HCT116 (cell line): ENCODE measurements around the gene PMF1. TPM values are rescaled to one million over a fixed set of nuclear protein-coding genes. Genes with fewer than 3 reads are reported as not detected.

Experiments
- ATAC-seq: fragments of 200-7000 bp; cut with Tn5 transposase; 2 replicates; pipeline ENCODE4 v1.9.1; 2020; ENCODE audit warnings: mild to moderate bottlenecking, moderate library complexity
- BruUV-seq: library from RNA; stranded (reverse); fragments of 400-500 nt; replicated peaks from 2 replicates; lab custom pipeline; 2021; lab: Mats Ljungman, UMichigan
- CTCF ChIA-PET: fragments of 300-600 bp; sonication (Branson Sonifier 250); formaldehyde crosslinking; loops from one replicate; lab custom pipeline; 2021; ENCODE audit warnings: antibody characterized with exemption; lab: Charles Lee
- POLR2A ChIA-PET: fragments of 300-600, 350-600 bp; sonication (Branson Sonifier 250); formaldehyde crosslinking; loops from one replicate; lab custom pipeline; 2021; ENCODE audit warnings: antibody characterized with exemption; lab: Charles Lee
- RAD21 ChIA-PET, 2 experiments: fragments of 300-600 bp; sonication (Branson Sonifier 250); formaldehyde crosslinking; loops; one replicate each; lab custom pipeline; 2023; ENCODE audit warnings: low total read pairs in 2 of 2; ENCODE audit not compliant: uncharacterized antibody in 2 of 2, unreplicated experiment in 2 of 2, low non-redundant PET in 1 of 2; lab: Charles Lee
- DNase-seq: peaks from one replicate; pipeline ENCODE4 v3.0.0-alpha.2; 2010; ENCODE audit warnings: low read depth, low spot score
- H2AFZ ChIP-seq: fragments of 200-600 bp; shearing (Covaris generic), sonication (generic); 2 replicates; pipeline ENCODE4 v1.6.1; 2017; ENCODE audit warnings: low read depth, mixed run types, mixed read lengths, antibody characterized with exemption, low read length; ENCODE audit not compliant: poor library complexity, severe bottlenecking
- H3K27ac ChIP-seq: 2 replicates; pipeline ENCODE4 v1.5.1; 2012; ENCODE audit warnings: low read depth, low read length
- H3K27me3 ChIP-seq: fragments of 200-600 bp; sonication (generic); 2 replicates; pipeline ENCODE4 v1.6.1; 2016; ENCODE audit warnings: mixed run types, low read length, mixed read lengths; ENCODE audit not compliant: insufficient read depth
- H3K36me3 ChIP-seq, 2 experiments: fragments of 200-500 bp in 1 of 2; fragments of 200-600 bp in 1 of 2; sonication (Bioruptor generic) in 1 of 2; sonication (generic) in 1 of 2; 2 replicates each; pipeline versions ENCODE4 v1.5.1 to v1.6.1; 2014 to 2016; ENCODE audit warnings: low read length in 2 of 2, inconsistent platforms in 1 of 2, mixed read lengths in 1 of 2, mixed run types in 1 of 2; ENCODE audit not compliant: insufficient read depth in 2 of 2, control insufficient read depth in 1 of 2
- H3K4me1 ChIP-seq, 2 experiments: fragments of 200-600 bp in 1 of 2; sonication (generic) in 1 of 2; 2 replicates each; pipeline versions ENCODE4 v1.5.1 to v1.6.1; 2012 to 2017; ENCODE audit warnings: low read length in 2 of 2, inconsistent platforms in 1 of 2, mild to moderate bottlenecking in 1 of 2, mixed read lengths in 1 of 2, mixed run types in 1 of 2, moderate library complexity in 1 of 2; ENCODE audit not compliant: insufficient read depth in 2 of 2, control insufficient read depth in 1 of 2
- H3K4me2 ChIP-seq: fragments of 200-600 bp; sonication (generic); 2 replicates; pipeline ENCODE4 v1.6.1; 2017; ENCODE audit warnings: mixed run types, low read length, mixed read lengths
- H3K4me3 ChIP-seq, 2 experiments: fragments of 200-600 bp in 1 of 2; sonication (generic) in 1 of 2; replicated peaks in 1 of 2; 2 replicates each; pipeline ENCODE4 v1.5.1; 2011 to 2016; ENCODE audit warnings: low read length in 2 of 2, control low read depth in 1 of 2, low read depth in 1 of 2, mild to moderate bottlenecking in 1 of 2, mixed read lengths in 1 of 2, mixed run types in 1 of 2
- H3K79me2 ChIP-seq: fragments of 200-600 bp; sonication (generic); 2 replicates; pipeline ENCODE4 v1.6.1; 2017; ENCODE audit warnings: mild to moderate bottlenecking, mixed run types, low read length, moderate library complexity, mixed read lengths; ENCODE audit not compliant: insufficient read depth
- H3K9ac ChIP-seq: fragments of 200-600 bp; sonication (generic); 2 replicates; pipeline ENCODE4 v1.6.1; 2016; ENCODE audit warnings: low read length, mixed read lengths
- H3K9me2 ChIP-seq: fragments of 200-600 bp; sonication (generic), shearing (Covaris generic); 2 replicates; pipeline ENCODE4 v1.6.1; 2017; ENCODE audit warnings: mixed run types, mild to moderate bottlenecking, moderate library complexity; ENCODE audit not compliant: insufficient read depth
- H3K9me3 ChIP-seq, 2 experiments: fragments of 200-500 bp in 1 of 2; fragments of 200-600 bp in 1 of 2; sonication (Bioruptor generic) in 1 of 2; sonication (generic) in 1 of 2; 2 replicates each; pipeline ENCODE4 v1.6.1; 2014 to 2017; ENCODE audit warnings: low read length in 2 of 2, mixed read lengths in 2 of 2, inconsistent platforms in 1 of 2, low read depth in 1 of 2, mild to moderate bottlenecking in 1 of 2, mixed run types in 1 of 2, moderate library complexity in 1 of 2; ENCODE audit not compliant: control insufficient read depth in 1 of 2, insufficient read depth in 1 of 2
- H4K20me1 ChIP-seq: fragments of 200-600 bp; sonication (generic), shearing (Covaris generic); 2 replicates; pipeline ENCODE4 v1.6.1; 2017; ENCODE audit warnings: mixed run types, mild to moderate bottlenecking, moderate library complexity; ENCODE audit not compliant: insufficient read depth
- CEBPB ChIP-seq: IDR thresholded peaks from 2 replicates; pipeline ENCODE4 v1.6.1; 2012; ENCODE audit warnings: low read depth
- EGR1 ChIP-seq: IDR thresholded peaks from 2 replicates; pipeline ENCODE4 v1.6.1; 2012; ENCODE audit warnings: low read depth
- ELF1 ChIP-seq: IDR thresholded peaks from 2 replicates; pipeline ENCODE4 v1.6.1; 2012; ENCODE audit warnings: low read depth, borderline replicate concordance
- MAX ChIP-seq: IDR thresholded peaks from 2 replicates; pipeline ENCODE4 v1.6.1; 2012
- POLR2AphosphoS5 ChIP-seq: IDR thresholded peaks from 2 replicates; pipeline ENCODE4 v1.6.1; 2011; ENCODE audit warnings: mild to moderate bottlenecking, low read depth, low read length, moderate library complexity
- SIN3A ChIP-seq: IDR thresholded peaks from 2 replicates; pipeline ENCODE4 v1.6.1; 2012; ENCODE audit warnings: low read depth
- SP1 ChIP-seq: IDR thresholded peaks from 2 replicates; pipeline ENCODE4 v1.6.1; 2012; ENCODE audit warnings: low read depth
- SRF ChIP-seq: IDR thresholded peaks from 2 replicates; pipeline ENCODE4 v1.6.1; 2012; ENCODE audit warnings: low read depth
- ZBTB33 ChIP-seq: IDR thresholded peaks from 2 replicates; pipeline ENCODE4 v1.6.1; 2011; ENCODE audit warnings: mild to moderate bottlenecking, low read length, moderate library complexity; ENCODE audit not compliant: insufficient replicate concordance; ENCODE audit errors: extremely low read depth
- intact Hi-C: fragments of 100-400 bp; cut with micrococcal nuclease; formaldehyde crosslinking; loops from 2 replicates; pipeline ENCODE4 v1.10.0; 2022
- total RNA-seq: library from RNA; stranded (reverse); gene quantifications from one replicate; pipeline ENCODE4 v1.2.1, GENCODE V29; 2021; ENCODE audit not compliant: unreplicated experiment

PMF1 gene
- total RNA-seq, 1 experiment from 2014 or later, result 52.6 TPM

GRCh38 chr1:156281693-156282478 is 69.1 kb downstream of the PMF1 start:
- Histone ChIP-seq H3K27ac (peak overlapping the region; percentile 90), H3K9me2 (no peaks in the 10 kb centered on the region), H3K36me3 (peaks cover 22 to 32% of the 10 kb centered on the region in 2 experiments), H3K4me3 (peak overlapping the region; percentile 77 to 96), H3K4me2 (peak overlapping the region; percentile 91), H3K9me3 (no peaks in the 10 kb centered on the region), H3K79me2 (peaks cover 58% of the 10 kb centered on the region), H4K20me1 (peaks cover 10% of the 10 kb centered on the region; the same call in 1 of the 2 replicates), H3K4me1 (peaks cover 25 to 27% of the 10 kb centered on the region in 2 experiments), H3K9ac (peak overlapping the region; percentile 98), H2AFZ (no peak overlapping the region), H3K27me3 (no peaks in the 10 kb centered on the region)
- TF ChIP-seq CEBPB (no peak), SP1 (0 out of 2 replicates have a peak, but pooled peaks have one; percentile 43), EGR1 (peak; percentile 84), SRF (no peak), SIN3A (peak; percentile 2; the same call in 1 of the 2 replicates), POLR2AphosphoS5 (peak; percentile 44; the same call in 1 of the 2 replicates), ZBTB33 (peak; percentile 80), MAX (peak; percentile 25), ELF1 (peak; percentile 75)
- ATAC-seq, result peak; percentile 61
- TSS peak; percentile 59 for BruUV-seq
- ChIA-PET RAD21 (no interaction called here), CTCF (interaction anchor here (0.9 to 2.3 kb wide), 4 partner anchors 37 to 176 kb away, joined by 3 to 6 read pairs (median 4); no protein-coding TSS in a partner anchor), POLR2A (interaction anchor here (1.0 to 1.8 kb wide), 6 partner anchors 14 to 175 kb away, joined by 3 to 5 read pairs (median 4); partner anchors contain the start of genes GLMP and PMF1)
- DNase-seq, result peak; percentile 48
- intact Hi-C loops, result loop anchor here (2.0 kb wide), 1 partner anchor 57 kb away; the partner anchor contains the start of genes CCT3 and TSACC
